Measurements from ENCODE around the gene C14orf119. TPM values are rescaled to one million over a fixed set of nuclear protein-coding genes. Genes with fewer than 3 reads are reported as not detected.

The C14orf119 gene
- total RNA-seq, 4 donors from 2014 or later, result 9.5 to 28.8 (median 13.8) TPM

GRCh38 chr14:23079716-23080115, 15.6 kb upstream of the C14orf119 start:
- no peak for DNase-seq
- Histone ChIP-seq H3K4me3 (no peak overlapping the region), H3K27me3 (no peaks in the 10 kb centered on the region), H3K4me1 (peaks cover 0 to 23% of the 10 kb centered on the region in 2 donors), H3K9me3 (no peaks in the 10 kb centered on the region), H3K27ac (peak overlapping the region; percentile 71 to 87 (median 84)), H3K36me3 (peaks cover 9 to 97% of the 10 kb centered on the region in 2 donors)
- in situ Hi-C loops (cut with MboI; ENCODE audit: low sequenced_read_pairs in 4 of 4), result no loop called here
- no peak for ATAC-seq
- TF ChIP-seq POLR2A (IDR thresholded peaks at IDR 0.05) (no peak), CTCF (IDR thresholded peaks at IDR 0.05 in 4 of 5, conservative IDR thresholded peaks at IDR 0.05 in 1 of 5) (no peak)
- intact Hi-C loops (cut with DNase I; ENCODE audit: low total_unique reads), result loop anchor here (2.0 to 5.0 kb wide), 2 partner anchors 15 to 218 kb away; partner anchors contain the start of genes ACIN1 and C14orf119

- intact Hi-C loops (cut with DNase I; ENCODE audit: low total_unique reads), result no loop called here
- Histone ChIP-seq H3K27ac (peak overlapping the region in 2 of 4 donors; percentile 71 to 82), H3K27me3 (no peaks in the 10 kb centered on the region), H3K4me1 (peaks cover 0 to 23% of the 10 kb centered on the region in 2 donors), H3K4me3 (no peak overlapping the region), H3K9me3 (no peaks in the 10 kb centered on the region), H3K36me3 (peaks cover 9 to 95% of the 10 kb centered on the region in 2 donors)
- DNase-seq (no peak), ATAC-seq (no peak)
- in situ Hi-C loops (cut with MboI; ENCODE audit: low sequenced_read_pairs in 4 of 4), result no loop called here
- TF ChIP-seq POLR2A (IDR thresholded peaks at IDR 0.05) (no peak), CTCF (IDR thresholded peaks at IDR 0.05 in 4 of 5, conservative IDR thresholded peaks at IDR 0.05 in 1 of 5) (no peak)
These were observed 14.8 kb upstream of the C14orf119 start for GRCh38 chr14:23080474-23080873.

- Histone ChIP-seq H3K4me3 (no peak overlapping the region), H3K9me3 (no peaks in the 10 kb centered on the region), H3K27me3 (no peaks in the 10 kb centered on the region), H3K36me3 (peaks cover 3 to 92% of the 10 kb centered on the region in 2 donors), H3K27ac (no peak overlapping the region), H3K4me1 (no peaks in the 10 kb centered on the region)
- intact Hi-C loops (cut with DNase I; ENCODE audit: low total_unique reads), result no loop called here
- ATAC-seq (no peak), DNase-seq (no peak)
- TF ChIP-seq POLR2A (IDR thresholded peaks at IDR 0.05) (no peak), CTCF (IDR thresholded peaks at IDR 0.05 in 4 of 5, conservative IDR thresholded peaks at IDR 0.05 in 1 of 5) (no peak)
- in situ Hi-C loops (cut with MboI; ENCODE audit: low sequenced_read_pairs in 4 of 4), result no loop called here
These were observed 9.8 kb upstream of the C14orf119 start for GRCh38 chr14:23085458-23085857.

GRCh38 chr14:23086565-23086964, 8.7 kb upstream of the C14orf119 start:
- Histone ChIP-seq H3K4me1 (no peaks in the 10 kb centered on the region), H3K27me3 (no peaks in the 10 kb centered on the region), H3K27ac (no peak overlapping the region), H3K4me3 (no peak overlapping the region), H3K9me3 (no peaks in the 10 kb centered on the region), H3K36me3 (peaks cover 3 to 91% of the 10 kb centered on the region in 2 donors)
- no peak for ATAC-seq
- intact Hi-C loops (cut with DNase I; ENCODE audit: low total_unique reads) (no loop called here), in situ Hi-C loops (cut with MboI; ENCODE audit: low sequenced_read_pairs in 4 of 4) (no loop called here)
- TF ChIP-seq POLR2A (IDR thresholded peaks at IDR 0.05), result no peak
- no peak for TF ChIP-seq CTCF (IDR thresholded peaks at IDR 0.05 in 4 of 5, conservative IDR thresholded peaks at IDR 0.05 in 1 of 5)
- no peak for DNase-seq

Measured in gastrocnemius medialis (tissue), 4 donors.